Epithelial cell of proximal tubule (primary cell): ENCODE results near the gene GPR32. TPM values are rescaled to one million over a fixed set of nuclear protein-coding genes. Genes with fewer than 3 reads are reported as not detected.
A peak's percentile ranks its signal among the peaks of the same experiment; 100 is the strongest.
"Not testable (repeated sequence)": the region's sequence is repeated elsewhere in the genome, so short reads cannot be mapped to it uniquely, and the experiment has no call there.

Source experiments
- DNase-seq: peaks from one replicate; pipeline ENCODE4 v3.0.0-alpha.2; 2011; ENCODE audit warnings: low read depth
- H3K4me3 ChIP-seq: 2 replicates; pipeline ENCODE4 v1.5.1; 2011; ENCODE audit warnings: low read depth, mild to moderate bottlenecking, low read length
- CTCF ChIP-seq: conservative IDR thresholded peaks from 2 replicates; pipeline ENCODE4 v1.5.1; 2012; ENCODE audit warnings: low read depth, mild to moderate bottlenecking, low read length
- total RNA-seq: library from RNA; depleted of rRNA; stranded (reverse); fragments of >200 nt; gene quantifications from 2 replicates; pipeline ENCODE4 v1.2.3, GENCODE V29; 2015

The GPR32 gene, protein sequence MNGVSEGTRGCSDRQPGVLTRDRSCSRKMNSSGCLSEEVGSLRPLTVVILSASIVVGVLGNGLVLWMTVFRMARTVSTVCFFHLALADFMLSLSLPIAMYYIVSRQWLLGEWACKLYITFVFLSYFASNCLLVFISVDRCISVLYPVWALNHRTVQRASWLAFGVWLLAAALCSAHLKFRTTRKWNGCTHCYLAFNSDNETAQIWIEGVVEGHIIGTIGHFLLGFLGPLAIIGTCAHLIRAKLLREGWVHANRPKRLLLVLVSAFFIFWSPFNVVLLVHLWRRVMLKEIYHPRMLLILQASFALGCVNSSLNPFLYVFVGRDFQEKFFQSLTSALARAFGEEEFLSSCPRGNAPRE
- not detected in 2 replicates for total RNA-seq

GRCh38 chr19:50770164-50770563 lies at the start of gene GPR32:
TSS of gene GPR32 (plus strand) at chr19:50770464. CDS start at chr19:50770601, 137 bp downstream.
- not testable (repeated sequence) for DNase-seq, H3K4me3 ChIP-seq

GRCh38 chr19:50720921-50721381 lies 49.3 kb upstream of the GPR32 start:
- TF ChIP-seq CTCF: peak; percentile 16
- no peak overlapping the region for H3K4me3 ChIP-seq
- DNase-seq: no peak

DNA sequence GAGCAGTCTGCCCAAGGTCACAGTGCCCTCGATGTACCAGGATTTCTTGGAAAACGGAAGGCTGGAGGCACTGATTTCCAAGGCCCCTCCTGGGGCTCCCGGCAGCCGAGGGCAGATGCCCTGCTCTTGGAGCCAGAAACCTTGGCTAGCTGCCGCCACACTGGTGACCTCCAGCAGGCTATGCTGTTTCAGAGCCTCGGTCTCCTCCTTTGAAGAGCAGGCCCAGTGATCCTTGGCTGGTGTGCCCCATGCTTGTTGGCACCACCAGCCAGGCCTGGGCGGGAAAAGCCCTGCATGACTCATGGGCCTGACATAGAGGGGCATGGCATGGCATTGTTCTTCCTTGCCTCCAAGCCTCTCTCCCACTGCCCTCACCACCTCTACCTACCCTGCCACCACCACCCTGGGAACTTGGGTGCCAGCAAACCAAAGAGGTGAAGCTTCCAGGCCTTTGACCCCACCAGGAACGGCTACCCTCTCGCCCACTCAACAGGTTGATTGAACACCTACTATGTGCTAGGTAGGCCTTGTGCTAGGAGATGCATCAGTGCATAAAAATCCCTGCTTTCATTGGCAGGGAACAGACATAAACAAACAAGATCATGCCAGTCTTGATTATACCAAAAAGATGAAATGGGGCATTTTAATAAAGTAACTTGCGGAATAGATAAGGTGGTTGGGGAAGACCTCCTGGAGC lies 48.7 kb upstream of the GPR32 start:
- DNase-seq: no peak
- no peak overlapping the region for H3K4me3 ChIP-seq
- TF ChIP-seq CTCF: no peak

GRCh38 chr19:50722201-50723013 lies 47.9 kb upstream of the GPR32 start:
- no peak for DNase-seq
- H3K4me3 ChIP-seq: no peak overlapping the region
- no peak for TF ChIP-seq CTCF

- H3K4me3 ChIP-seq: peak within 1 kb of the TSS; percentile 81
- no peak for DNase-seq
- TF ChIP-seq CTCF: no peak
Measured at GRCh38 chr19:50723069-50723468, 47.2 kb upstream of the GPR32 start, which contains the start of gene CLEC11A. TSS of gene CLEC11A (plus strand) at chr19:50723364. CDS start at chr19:50723526, 162 bp downstream.

DNA sequence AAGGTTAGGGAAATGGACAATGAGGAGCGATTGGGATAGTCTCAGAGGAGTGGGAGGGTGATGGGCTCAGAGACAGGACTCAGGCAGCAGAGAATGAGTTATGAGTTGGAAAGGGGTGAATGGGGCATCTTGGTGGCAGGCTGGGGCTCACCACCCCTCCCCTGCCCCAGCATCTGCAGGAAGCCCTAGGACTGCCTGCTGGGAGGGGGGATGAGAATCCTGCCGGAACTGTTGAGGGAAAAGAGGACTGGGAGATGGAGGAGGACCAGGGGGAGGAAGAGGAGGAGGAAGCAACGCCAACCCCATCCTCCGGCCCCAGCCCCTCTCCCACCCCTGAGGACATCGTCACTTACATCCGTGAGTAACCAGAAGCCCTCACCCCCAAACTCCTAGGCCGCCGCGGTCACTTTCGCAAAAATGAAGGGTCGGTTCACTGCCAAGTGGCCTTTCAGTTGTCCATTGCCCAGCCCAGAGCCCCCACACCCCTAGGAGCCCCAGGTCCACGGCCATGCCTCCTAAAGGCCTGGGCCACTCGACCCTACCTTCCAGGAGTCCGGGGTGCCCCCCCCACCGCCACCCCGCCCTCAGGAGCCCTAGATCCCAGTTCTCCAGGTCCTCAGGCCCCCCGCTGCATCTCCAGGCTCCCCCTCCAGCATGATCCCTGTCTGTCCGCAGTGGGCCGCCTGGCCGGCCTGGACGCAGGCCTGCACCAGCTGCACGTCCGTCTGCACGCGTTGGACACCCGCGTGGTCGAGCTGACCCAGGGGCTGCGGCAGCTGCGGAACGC lies 46.3 kb upstream of the GPR32 start:
- DNase-seq: no peak
- no peak for TF ChIP-seq CTCF
- H3K4me3 ChIP-seq: peak overlapping the region; percentile 81
